Stimulated activated CD4-positive, alpha-beta T cell treated with anti-CD3 and anti-CD28 coated beads, Interleukin-4, amount 100 ng/mL, for 4 hours (primary cell): ENCODE results near the gene HEMGN.
A peak's percentile ranks its signal among the peaks of the same experiment; 100 is the strongest.

Source experiments
- DNase-seq, 2 experiments: peaks; one replicate each; pipeline ENCODE4 v3.0.0-alpha.2; 2020

HEMGN gene

DNA sequence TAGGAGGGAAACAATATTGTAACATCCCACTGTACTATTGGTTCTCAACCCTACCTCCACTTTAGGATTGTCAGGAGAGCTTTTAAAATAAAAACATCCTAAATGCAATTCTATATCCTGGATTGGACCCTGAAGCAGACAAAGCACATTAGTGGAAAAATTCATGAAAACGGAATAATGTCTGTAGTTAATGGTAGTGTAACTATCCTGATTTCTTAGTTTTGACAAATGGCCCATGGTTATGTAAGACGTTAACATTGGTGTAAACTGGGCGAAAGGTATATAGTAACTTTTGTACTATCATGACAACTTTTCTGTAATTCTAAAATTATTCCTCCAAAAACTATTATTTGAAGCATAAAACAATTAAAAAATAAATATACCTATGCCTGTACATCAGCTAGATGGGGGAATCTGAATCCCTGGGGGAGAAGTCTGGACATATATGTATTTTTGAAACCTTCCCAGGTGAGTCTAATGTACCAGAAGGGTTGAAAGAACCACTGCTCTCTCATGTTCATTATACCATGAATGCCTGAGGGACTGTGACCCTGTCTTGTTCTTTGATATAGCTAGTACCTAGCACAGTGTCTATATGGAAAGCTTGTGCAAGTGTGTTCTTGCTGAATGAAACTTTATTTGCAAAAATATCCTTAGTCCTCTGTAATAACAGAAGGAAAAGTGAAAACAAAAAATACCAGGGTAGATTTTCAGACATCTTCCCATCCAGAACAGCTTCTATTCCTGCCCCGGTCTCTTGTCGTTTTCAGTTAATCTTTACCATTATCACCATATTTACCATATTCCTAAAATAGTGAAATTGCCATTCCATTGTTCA lies 12.3 kb downstream of the HEMGN start:
- DNase-seq: no peak

DNA sequence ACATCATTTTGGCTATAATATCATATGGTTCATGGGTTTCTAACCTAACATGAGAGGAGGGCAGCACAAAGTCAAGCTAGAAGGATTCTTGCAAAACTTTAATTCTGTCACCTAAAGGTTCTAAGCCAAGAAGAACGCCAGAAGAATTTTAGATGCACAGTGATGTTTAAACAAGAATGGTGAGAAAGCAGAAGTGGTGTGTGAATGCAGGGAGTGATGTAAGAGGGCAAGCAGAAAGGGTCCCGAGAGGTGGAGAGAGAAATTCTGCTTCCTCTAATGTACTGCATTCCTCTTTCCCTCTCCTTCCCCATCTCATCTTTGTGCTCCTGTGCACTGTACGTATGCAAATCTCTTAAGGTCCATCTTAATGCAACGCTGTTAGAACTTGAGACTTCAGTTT lies 13.6 kb downstream of the HEMGN start:
- no peak for DNase-seq

DNA sequence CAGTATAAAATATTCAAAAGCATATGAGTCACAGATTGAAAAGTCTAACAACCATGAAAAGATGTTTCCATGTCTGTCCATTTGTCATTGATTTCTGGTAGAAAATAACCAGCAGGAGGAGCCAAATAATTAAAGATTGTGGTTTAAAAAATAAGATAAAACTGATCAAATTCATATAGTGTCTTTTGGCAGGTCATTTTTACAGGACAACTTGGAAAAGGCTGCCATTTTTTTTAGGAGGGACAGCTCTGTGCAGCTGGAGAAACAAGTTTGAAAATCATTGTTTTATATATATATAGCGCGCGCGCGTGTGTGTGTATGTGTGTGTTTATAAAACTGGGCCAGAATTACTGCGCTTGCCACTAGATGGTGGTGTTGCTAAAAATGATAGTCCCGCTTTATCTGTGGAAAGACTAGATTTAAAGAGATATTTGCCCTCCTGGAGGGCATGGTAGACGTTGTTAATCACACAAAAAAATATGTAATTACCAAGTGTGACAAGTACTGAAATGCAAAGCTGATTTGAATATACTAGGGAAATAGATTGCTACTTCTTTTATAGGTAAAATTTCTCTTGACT lies 14.4 kb downstream of the HEMGN start:
- DNase-seq: peak; percentile 62 to 66

DNA sequence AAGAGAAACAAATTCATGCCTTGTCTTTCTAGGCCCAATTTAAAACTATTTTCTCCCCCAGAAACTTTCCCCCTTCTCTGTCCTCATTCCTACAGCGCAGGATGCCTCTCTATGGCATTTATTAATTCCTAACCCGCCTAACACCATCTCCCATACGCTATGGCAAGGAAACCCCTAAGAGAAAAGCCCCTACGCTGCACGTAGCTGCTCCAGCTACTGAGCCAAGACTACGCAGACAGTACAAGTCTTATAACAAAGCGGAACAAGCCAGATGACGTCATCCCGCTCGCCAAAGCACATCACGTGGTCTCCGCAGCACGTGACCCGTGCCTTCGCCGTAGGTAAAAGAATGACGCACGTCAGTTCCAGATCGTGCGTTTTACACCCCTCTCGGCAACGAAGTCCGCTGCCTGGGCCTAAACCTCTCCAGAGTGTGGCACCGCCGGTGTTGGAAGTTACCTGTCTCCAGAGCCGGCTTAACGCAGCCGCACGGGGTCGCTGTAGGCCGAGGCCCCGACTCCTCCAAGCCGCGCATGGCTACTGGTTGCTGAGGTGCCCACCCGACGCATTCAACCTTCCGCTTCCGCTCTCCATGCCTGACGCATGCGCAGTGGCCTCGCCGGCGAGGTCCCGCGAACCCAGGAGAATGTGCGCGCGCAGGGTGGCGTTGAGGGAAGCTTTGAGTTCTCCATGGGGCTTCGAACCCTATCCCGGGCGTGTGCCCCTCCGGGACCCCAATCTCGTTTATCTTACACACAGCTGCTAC lies 15.8 kb downstream of the HEMGN start, which contains the start of gene TRMO:
Gene TRMO, minus strand, starts transcription at position 542 of the 766 bp plus-strand sequence. Its CDS starts 7 bp downstream, at position 535.
- DNase-seq: peak; percentile 96 to 99

DNA sequence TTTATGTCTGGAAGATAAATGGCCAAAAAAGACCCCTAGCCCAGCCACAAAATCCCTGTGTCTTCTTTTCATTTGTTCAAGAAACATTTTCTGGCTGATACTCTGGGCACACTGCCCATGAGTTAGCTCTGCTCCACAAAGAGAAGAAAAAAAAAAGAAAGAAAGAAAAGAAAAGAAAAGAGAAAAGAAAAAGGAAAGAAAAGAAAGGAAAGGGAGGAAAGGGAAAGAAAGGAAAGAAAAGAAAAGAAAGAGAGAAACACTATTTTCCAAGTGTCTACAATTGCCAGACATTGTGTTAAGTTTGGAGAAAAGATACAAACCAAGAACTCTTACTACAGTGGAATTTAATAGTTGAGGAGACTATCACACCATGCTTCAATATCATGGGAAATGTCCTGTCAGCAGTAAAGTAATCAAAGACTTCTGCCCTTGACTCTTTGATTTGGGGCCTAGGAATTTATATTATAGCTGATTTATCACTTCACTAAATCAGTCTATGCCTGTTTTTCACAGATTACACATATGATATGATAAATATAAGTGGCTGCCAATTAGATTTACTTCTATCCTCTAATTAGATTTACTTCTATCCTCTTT lies 18.7 kb downstream of the HEMGN start:
- DNase-seq: no peak

DNA sequence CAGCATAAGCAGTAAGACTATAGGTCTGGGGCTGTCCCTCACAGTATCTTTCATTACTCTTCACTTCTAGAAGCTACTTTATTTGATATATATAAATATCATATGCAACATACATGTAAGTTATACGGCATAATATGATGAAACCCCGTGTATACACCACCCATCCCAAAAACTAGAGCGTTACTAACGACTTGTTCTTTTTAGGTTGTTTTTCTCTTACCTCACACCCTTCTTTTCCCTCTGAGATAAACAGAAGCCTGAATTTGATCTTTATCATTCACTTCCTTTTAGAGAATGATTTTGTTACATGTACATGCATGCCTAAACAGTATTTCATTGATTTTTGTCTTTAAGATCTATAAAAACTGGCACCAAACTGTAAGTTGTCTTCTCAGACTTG lies 19.4 kb downstream of the HEMGN start:
- no peak for DNase-seq

DNA sequence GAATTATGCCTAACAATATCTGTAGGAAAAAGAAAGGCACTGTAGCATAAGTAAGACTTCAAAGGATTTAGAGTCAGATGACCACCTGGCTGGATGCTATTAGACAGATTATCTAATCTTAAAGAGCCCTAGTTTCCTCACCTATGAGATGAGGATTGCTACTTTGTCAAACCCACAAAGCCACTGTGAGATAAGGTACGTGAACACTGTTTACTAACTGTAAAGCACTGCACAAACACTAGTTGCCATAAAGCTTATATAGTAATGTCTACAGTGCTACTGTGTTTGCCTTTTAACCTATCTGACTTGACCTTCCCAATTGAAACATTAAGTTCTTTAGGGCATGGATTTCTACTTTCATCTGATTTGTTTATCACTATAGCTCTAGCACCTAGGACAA lies 26.0 kb downstream of the HEMGN start:
- no peak for DNase-seq

DNA sequence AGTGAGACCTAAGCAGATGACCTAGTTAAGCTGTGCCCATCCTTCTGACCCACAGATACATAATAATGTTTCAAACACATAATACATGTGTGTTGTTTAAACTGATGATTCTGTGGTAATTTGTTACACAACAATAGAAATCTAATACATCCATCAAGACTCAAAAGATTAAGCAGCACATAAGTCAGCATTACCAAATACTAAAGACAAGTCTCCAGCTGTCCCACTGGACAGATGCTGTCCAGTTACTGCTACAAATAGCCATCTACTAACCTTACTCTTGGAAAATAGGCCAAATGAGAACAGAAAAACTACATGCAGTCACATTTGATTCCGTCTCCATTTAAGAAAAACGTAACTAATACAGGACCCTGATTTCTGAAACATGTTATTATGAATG lies 26.4 kb downstream of the HEMGN start:
- DNase-seq: no peak

DNA sequence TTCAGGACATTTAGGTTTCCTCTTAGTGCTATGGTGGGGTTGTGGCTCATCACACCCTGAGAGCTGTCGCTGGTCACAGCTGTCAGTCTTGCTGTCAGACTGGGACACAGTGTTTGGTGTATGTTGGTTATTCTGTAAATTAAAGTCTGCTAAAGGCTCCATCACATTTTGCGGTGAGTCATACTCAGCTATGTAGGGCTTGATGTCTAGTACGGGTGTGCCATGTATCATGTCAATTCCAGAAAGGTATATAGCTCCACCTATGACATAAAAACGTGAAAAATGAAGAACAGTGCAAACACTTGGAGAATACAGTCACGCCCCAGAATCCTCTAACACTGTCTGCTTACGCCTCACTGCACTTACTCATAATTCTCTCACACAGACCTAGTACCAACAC lies 27.6 kb downstream of the HEMGN start:
- DNase-seq: no peak

DNA sequence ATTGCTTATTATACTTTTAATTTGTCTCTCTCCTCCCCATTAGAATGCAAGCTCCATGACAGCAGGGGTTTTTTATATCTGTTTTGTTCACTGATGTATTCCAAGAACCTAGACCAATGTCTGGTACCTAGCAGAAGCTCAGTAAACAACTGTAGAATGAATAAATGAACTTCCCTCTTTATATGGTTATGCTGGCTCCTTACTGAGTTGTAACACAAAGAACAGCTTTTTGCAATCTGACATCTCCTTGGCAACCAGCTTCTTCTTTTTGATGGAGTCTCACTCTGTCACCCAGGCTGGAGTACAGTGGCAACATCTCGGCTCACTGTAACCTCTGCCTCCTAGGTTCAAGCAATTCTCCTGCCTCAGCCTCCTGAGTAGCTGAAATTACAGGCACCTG lies 29.3 kb downstream of the HEMGN start:
- no peak for DNase-seq

DNA sequence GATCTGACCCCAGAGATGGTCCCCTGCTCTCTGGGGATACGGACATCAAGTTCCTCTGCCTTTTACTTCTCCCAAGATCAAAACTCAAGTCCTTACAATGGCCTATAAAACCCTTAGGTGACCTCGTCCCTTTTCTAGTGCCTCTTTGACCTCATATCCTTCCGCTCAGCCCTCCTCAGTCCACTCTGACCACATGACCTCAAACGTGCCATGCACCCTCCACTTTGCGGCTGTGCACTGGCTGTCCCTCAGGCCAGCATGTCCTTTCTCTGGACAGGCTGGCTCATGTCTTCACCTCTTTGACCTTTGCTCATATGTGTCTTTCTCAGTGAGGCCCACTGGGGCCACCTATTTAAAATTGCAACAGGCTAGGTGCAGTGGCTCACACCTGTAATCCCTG lies 30.3 kb downstream of the HEMGN start:
- DNase-seq: no peak

DNA sequence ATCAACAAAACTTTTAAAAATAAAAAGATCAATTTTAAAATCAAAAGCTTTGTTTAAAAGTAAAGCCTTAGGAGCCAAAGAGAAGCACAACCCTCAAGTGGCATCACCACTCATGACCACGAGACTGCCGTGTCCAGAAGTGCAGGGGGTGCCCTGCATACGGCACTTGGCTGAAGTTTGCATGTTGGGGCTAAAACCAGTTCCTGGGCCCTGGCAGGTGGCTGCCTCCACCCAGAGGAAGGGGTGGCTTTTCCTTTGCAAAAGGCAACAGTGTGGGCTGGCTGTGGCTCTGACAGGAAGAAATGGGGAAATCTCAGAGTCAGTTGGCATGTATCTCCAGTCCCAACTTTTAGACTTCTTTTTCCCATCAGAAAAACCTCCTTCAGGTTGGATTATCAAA lies 30.9 kb downstream of the HEMGN start:
- DNase-seq: no peak

DNA sequence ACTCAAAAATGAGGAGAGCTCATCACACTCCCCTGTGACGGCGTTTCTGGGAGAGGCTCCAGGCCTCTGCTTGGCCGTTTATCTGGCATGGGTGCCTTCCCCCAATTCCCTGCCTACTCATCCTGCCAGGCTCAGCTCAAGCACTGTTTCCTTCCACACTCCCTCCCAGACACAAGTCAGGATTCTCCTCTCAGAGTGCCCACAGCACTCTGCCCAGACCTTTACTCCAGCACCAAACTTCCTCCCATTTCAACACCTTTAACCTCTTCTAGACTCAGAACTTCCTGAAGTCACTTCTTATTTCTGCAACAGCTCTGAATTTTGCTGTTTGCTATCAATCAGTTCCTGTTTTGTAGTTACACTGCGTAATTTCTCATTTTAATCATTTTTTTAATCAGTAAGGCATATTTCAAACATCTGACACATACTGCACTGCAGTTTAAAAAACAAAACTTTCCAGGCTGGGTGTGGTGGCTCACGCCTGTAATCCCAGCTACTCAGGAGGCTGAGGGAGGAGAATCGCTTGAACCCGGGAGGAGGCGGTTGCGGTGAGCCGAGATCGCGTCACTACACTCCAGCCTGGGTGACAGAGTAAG lies 31.6 kb downstream of the HEMGN start:
- peak in 1 of 2 experiments; percentile 58 for DNase-seq

DNA sequence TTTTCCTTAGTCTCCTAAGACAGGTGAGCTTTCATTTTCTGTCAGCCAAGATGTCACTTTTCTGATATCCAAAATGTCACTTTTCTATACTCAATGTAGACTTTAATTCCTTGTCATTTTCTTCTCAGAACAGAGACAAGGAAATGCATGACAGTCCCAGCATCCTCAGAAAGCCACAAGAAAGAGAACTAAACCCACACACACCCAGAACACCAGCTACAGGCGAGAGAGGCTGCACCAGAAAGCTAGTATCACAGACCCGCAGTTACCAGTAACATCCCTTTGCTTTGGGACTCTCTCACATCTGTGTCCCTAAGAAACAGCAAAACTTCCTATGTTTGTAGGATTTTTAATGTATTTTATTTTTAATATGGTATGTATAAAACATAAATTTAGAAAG lies 32.7 kb downstream of the HEMGN start:
- peak in 1 of 2 experiments; percentile 55 for DNase-seq

DNA sequence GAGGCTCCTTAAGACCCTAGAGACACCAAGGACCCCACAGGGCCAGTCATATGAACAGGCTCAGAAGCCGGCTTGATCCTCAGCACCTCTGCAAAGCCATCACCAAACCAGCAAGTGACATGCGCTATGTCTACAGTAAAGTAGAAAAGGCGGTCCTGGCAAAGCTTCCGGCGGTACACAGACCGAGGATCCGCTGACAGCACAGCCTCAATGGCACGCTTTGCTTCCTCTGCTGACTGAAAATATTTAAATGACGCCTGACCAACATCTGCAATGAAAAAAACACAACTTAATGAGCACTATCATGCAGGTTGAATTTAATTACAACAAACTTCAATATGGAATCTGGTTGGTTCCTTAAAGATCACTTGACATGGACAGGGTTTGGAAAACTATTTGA lies 33.2 kb downstream of the HEMGN start:
- DNase-seq: peak in 1 of 2 experiments; percentile 23

DNA sequence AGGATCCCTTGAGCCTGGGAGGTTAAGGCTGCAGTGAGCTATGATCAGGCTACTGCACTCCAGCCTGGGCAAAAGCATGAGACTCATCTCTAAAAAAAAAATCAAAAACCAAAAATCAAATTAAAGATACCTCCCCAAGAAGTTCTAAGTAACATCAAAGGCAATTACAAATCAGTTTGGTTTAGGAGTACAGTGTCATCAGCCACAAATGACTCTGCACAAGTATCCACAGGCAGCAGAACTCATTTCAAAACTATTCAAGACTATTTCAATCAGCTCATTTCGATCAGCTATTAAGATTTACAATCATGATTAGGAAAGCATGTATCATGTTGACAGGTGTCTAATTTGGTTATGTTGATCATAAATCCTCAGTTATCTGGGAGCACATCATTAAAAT lies 34.8 kb downstream of the HEMGN start:
- no peak for DNase-seq

DNA sequence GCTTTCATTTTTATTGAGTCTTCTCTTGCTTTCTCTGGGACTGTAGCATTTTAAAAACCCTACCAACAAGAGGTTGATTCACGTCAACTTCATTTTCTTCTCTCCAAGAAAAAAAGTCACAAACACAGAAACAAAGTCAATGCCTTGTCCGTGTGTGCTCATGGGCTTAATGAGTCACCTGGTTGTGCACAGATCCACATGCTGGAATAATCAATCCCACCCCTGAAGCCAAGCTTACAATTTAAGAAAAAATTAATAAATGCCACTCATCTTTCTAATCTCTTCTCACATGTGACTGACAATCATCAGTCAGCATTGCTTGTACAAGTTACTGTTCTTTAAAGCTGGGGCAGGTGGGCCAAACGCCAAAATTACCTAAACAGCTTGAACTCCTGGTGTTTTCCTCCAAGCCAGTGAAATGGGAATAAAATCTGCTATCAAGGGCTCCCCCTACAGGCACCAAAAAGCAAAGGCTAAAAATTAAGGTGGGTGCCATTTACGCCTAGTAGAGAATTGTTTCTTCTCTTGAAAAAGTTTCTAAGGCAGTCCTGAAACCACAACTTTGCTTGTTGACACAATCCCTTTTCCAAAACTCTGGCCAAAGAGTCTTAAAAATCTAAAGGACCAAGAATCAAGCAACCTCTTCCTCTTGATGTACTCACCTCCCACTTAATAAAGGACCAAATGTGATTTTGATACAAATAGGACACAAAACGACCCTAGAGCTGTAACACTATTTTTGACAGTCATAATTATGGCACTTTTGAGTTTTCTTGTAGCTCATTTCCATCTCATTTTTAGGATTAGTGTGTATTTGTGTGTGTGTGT lies 37.0 kb downstream of the HEMGN start:
- no peak for DNase-seq

DNA sequence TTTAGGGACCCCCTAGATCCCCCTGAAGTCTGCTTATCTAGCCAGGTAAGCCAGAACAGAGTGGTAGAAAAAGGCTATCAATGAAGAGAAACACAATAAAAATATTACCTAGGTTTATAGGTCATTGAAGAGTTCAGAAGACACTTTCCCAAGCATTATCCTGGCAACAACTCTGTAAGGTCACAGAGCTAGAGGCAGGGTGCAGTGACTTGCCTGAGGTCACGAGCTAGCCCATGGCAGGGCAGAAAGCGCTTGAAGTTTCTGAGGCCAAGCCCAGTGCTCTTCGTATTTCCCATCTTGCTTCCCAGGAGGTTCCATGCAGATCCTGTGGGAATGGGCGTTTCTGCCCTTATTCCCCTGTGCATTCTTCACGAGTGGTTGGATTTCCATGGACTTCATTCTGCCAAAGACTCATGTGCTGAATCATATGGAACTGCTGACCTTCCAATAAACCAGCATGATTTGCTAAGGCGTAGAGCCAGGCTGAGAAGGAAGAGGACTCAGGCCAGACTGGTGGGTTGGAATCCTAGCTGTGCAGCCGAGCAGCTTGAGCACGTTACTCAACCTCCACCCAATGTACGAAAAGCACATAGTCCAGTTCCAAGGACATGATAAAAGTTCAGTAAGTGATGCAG lies 37.8 kb downstream of the HEMGN start:
- DNase-seq: no peak

DNA sequence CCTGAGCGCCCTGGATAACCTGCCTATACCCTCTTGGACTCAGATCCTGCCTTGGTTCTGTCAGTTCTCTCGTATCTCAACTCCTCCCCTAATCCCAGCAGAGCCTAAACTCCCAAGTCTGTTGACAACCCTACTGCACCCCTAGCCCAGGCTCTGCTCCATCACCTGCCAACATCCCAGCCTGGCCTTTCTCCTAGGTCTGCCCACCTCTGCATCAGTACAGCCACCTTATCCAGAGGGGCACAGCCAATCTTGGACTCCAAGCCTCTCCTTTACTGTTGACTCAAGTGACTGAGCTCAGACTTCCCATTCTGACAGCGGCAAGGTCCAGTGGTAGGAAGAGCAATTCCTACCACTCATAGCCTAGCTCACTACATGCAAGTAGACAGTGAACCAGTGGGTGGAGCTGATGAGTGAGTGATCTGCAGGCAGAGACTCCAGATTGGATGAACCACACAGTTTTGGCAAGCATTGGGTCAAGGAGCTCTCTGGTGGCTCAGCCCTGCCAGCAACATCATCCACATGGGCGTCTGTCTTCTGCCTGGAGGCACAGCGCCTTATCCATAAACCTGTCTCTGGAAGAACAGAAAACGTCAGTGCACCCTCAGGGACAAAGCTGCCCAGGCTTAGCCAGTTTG lies 42.2 kb downstream of the HEMGN start:
- DNase-seq: no peak

DNA sequence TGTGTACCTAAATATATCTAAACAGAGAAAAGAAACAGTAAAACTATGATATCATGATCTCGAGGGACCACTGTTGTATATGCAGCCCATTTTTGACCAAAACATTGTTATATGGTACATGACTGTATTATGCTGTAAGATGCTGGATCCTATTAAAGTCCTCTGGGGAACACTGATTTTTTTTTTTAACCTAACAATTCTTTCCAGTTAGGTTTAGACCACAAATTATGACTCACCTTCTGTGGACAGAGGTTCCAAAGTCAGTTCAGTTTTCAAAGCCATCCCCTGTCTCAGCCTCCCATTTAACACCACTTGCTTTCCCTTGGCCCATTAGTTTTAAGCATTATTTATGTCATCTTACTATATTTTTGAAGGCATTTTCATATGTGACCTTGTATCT lies 42.8 kb downstream of the HEMGN start:
- no peak for DNase-seq

DNA sequence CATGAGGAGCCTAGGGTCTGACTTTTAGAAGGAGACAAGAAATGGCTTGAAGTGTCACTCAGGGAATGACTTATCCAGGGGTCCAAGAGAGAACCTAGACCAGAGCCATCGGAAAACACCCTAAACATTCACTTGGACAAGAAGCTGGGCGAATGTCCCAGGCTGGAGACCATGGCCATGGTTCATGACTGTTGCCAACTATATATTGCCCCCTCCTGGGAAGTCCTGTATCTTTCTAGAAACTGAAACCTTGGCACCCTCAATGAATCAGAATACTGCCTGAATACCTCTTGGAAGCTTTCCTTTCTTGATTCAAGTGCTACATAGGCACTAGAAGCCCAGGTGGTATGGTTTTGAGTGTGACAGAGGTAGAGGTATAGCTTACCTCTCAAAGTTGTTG lies 45.6 kb downstream of the HEMGN start:
- DNase-seq: no peak
